ENCODE measurements around the gene AIM2.

- TF ChIP-seq, protein P1, sequence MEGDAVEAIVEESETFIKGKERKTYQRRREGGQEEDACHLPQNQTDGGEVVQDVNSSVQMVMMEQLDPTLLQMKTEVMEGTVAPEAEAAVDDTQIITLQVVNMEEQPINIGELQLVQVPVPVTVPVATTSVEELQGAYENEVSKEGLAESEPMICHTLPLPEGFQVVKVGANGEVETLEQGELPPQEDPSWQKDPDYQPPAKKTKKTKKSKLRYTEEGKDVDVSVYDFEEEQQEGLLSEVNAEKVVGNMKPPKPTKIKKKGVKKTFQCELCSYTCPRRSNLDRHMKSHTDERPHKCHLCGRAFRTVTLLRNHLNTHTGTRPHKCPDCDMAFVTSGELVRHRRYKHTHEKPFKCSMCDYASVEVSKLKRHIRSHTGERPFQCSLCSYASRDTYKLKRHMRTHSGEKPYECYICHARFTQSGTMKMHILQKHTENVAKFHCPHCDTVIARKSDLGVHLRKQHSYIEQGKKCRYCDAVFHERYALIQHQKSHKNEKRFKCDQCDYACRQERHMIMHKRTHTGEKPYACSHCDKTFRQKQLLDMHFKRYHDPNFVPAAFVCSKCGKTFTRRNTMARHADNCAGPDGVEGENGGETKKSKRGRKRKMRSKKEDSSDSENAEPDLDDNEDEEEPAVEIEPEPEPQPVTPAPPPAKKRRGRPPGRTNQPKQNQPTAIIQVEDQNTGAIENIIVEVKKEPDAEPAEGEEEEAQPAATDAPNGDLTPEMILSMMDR (conservative IDR thresholded peaks at IDR 0.05; ENCODE audit: low read depth, low read length): no peak
- TF ChIP-seq SMC3 (IDR thresholded peaks at IDR 0.05; ENCODE audit: low read depth, low read length): no peak
- no peak for TF ChIP-seq RAD21 (IDR thresholded peaks at IDR 0.05; ENCODE audit: low read length)
- TF ChIP-seq POLR2A (IDR thresholded peaks at IDR 0.05; ENCODE audit: low read depth, low read length): no peak
These were observed 25.1 kb downstream of the AIM2 start for GRCh38 chr1:159051436-159051835.

Measured in IMR-90 (cell line).